Parathyroid adenoma (tissue), 2 donors: ENCODE data around the gene KRTAP12-1.
"Not testable (repeated sequence)": the region's sequence is repeated elsewhere in the genome, so short reads cannot be mapped to it uniquely, and the experiment has no call there.

Experiments
- H2AFZ ChIP-seq: fragments of 300-600 bp; sonication (generic); one replicate; pipeline ENCODE4 v1.7.0; 2017; ENCODE audit warnings: antibody characterized with exemption, mild to moderate bottlenecking
- H3K27ac ChIP-seq: fragments of 300-600 bp; sonication (generic); one replicate; pipeline ENCODE4 v1.7.0; 2017
- H3K27me3 ChIP-seq: fragments of 300-600 bp; sonication (generic); one replicate; pipeline ENCODE4 v1.7.0; 2017; ENCODE audit warnings: low read length; ENCODE audit not compliant: control insufficient read depth, insufficient read depth
- H3K36me3 ChIP-seq: fragments of 300-600 bp; sonication (generic); one replicate; pipeline ENCODE4 v1.7.0; 2017; ENCODE audit warnings: low read length; ENCODE audit not compliant: control insufficient read depth, insufficient read depth
- H3K4me1 ChIP-seq: fragments of 300-600 bp; sonication (generic); one replicate; pipeline ENCODE4 v1.7.0; 2017; ENCODE audit warnings: control low read depth
- H3K4me2 ChIP-seq: fragments of 300-600 bp; sonication (generic); one replicate; pipeline ENCODE4 v1.7.0; 2017; ENCODE audit warnings: low read length
- H3K4me3 ChIP-seq: fragments of 300-600 bp; sonication (generic); one replicate; pipeline ENCODE4 v1.7.0; 2017; ENCODE audit warnings: low read depth, low read length
- H3K79me2 ChIP-seq: fragments of 300-600 bp; sonication (generic); one replicate; pipeline ENCODE4 v1.7.0; 2017; ENCODE audit warnings: control low read depth
- H3K9ac ChIP-seq: fragments of 300-600 bp; sonication (generic); one replicate; pipeline ENCODE4 v1.7.0; 2017; ENCODE audit warnings: mild to moderate bottlenecking
- H3K9me3 ChIP-seq: fragments of 300-600 bp; sonication (generic); one replicate; pipeline ENCODE4 v1.7.0; 2017; ENCODE audit warnings: low read length; ENCODE audit not compliant: control insufficient read depth
- CTCF ChIP-seq: fragments of 300-600 bp; sonication (generic); IDR thresholded peaks from one replicate; pipeline ENCODE4 v1.7.0; 2017; ENCODE audit warnings: antibody characterized with exemption, mild to moderate bottlenecking
- donor health status: primary hyperparathyroidism.

Gene KRTAP12-1

GRCh38 chr21:44644878-44645277 lies 37.1 kb downstream of the KRTAP12-1 start:
- H3K27me3 ChIP-seq: no peaks in the 10 kb centered on the region
- H2AFZ ChIP-seq: no peak overlapping the region
- H3K9me3 ChIP-seq: no peaks in the 10 kb centered on the region

GRCh38 chr21:44643741-44644310 lies 38.1 kb downstream of the KRTAP12-1 start:
- Histone ChIP-seq H3K36me3 (no peaks in the 10 kb centered on the region), H3K9me3 (no peaks in the 10 kb centered on the region), H3K9ac (no peak overlapping the region), H3K4me1 (no peaks in the 10 kb centered on the region), H3K4me3 (no peak overlapping the region), H3K27ac (no peak overlapping the region), H2AFZ (no peak overlapping the region), H3K79me2 (no peaks in the 10 kb centered on the region), H3K4me2 (no peak overlapping the region), H3K27me3 (no peaks in the 10 kb centered on the region)
- TF ChIP-seq CTCF: no peak

More at GRCh38 chr21:44644878-44645277, 37.1 kb downstream of the KRTAP12-1 start:
- Histone ChIP-seq H3K36me3 (no peaks in the 10 kb centered on the region), H3K4me2 (no peak overlapping the region), H3K4me3 (no peak overlapping the region), H3K9ac (no peak overlapping the region), H3K79me2 (no peaks in the 10 kb centered on the region), H3K27ac (no peak overlapping the region), H3K4me1 (no peaks in the 10 kb centered on the region)
- no peak for TF ChIP-seq CTCF

- Histone ChIP-seq H3K9me3 (no peaks in the 10 kb centered on the region), H3K36me3 (no peaks in the 10 kb centered on the region), H3K27ac (no peak overlapping the region), H3K4me2 (no peak overlapping the region), H3K4me1 (no peaks in the 10 kb centered on the region), H3K79me2 (no peaks in the 10 kb centered on the region), H3K9ac (no peak overlapping the region), H3K27me3 (no peaks in the 10 kb centered on the region), H3K4me3 (no peak overlapping the region), H2AFZ (no peak overlapping the region)
- no peak for TF ChIP-seq CTCF
These were observed 41.2 kb downstream of the KRTAP12-1 start for GRCh38 chr21:44640761-44641160.

- Histone ChIP-seq H3K4me1 (no peaks in the 10 kb centered on the region), H2AFZ (no peak overlapping the region), H3K79me2 (no peaks in the 10 kb centered on the region), H3K27ac (no peak overlapping the region), H3K27me3 (no peaks in the 10 kb centered on the region), H3K9me3 (no peaks in the 10 kb centered on the region), H3K4me3 (no peak overlapping the region), H3K36me3 (no peaks in the 10 kb centered on the region), H3K9ac (no peak overlapping the region), H3K4me2 (no peak overlapping the region)
- TF ChIP-seq CTCF: no peak
These were observed 42.7 kb downstream of the KRTAP12-1 start for GRCh38 chr21:44639331-44639655.

GRCh38 chr21:44638506-44639330 lies 43.2 kb downstream of the KRTAP12-1 start:
- H3K9me3 ChIP-seq, H2AFZ ChIP-seq, H3K79me2 ChIP-seq, H3K4me3 ChIP-seq, H3K4me2 ChIP-seq, H3K36me3 ChIP-seq, H3K9ac ChIP-seq, H3K4me1 ChIP-seq, H3K27ac ChIP-seq, H3K27me3 ChIP-seq: not testable (repeated sequence)

GRCh38 chr21:44637851-44638348 lies 44.1 kb downstream of the KRTAP12-1 start:
- not testable (repeated sequence) for H2AFZ ChIP-seq, H3K4me3 ChIP-seq, H3K27me3 ChIP-seq

More at GRCh38 chr21:44637851-44638348, 44.1 kb downstream of the KRTAP12-1 start:
- H3K9me3 ChIP-seq, H3K9ac ChIP-seq, H3K27ac ChIP-seq, H3K79me2 ChIP-seq, H3K36me3 ChIP-seq, H3K4me1 ChIP-seq, H3K4me2 ChIP-seq: not testable (repeated sequence)
